ENCODE measurements around the gene MFSD12.

MFSD12 gene

GRCh38 chr19:3599776-3600187, 42.4 kb upstream of the MFSD12 start:
- Histone ChIP-seq H3K4me3 (ENCODE audit: low read depth in 1 of 5, low read length in 5 of 5) (no peak overlapping the region), H3K27me3 (ENCODE audit: control insufficient read depth in 5 of 5, insufficient read depth in 4 of 5, low read length in 5 of 5) (peaks cover 0 to 10% (median 3%) of the 10 kb centered on the region in 5 donors), H3K9ac (ENCODE audit: low read length in 5 of 5) (no peak overlapping the region), H3K36me3 (ENCODE audit: control insufficient read depth in 5 of 5, insufficient read depth in 5 of 5, low read length in 5 of 5) (peaks cover 0 to 9% (median 0%) of the 10 kb centered on the region in 5 donors), H3K27ac (ENCODE audit: low read depth, low read length) (no peak overlapping the region), H3K9me3 (ENCODE audit: control insufficient read depth in 5 of 5, low read length in 5 of 5) (no peaks in the 10 kb centered on the region), H3K4me1 (ENCODE audit: control insufficient read depth in 5 of 5, insufficient read depth in 5 of 5, low read length in 5 of 5) (peaks cover 0 to 13% (median 0%) of the 10 kb centered on the region in 5 donors)

- Histone ChIP-seq H3K36me3 (ENCODE audit: control insufficient read depth in 5 of 5, insufficient read depth in 5 of 5, low read length in 5 of 5) (peaks cover 0 to 9% (median 0%) of the 10 kb centered on the region in 5 donors), H3K4me1 (ENCODE audit: control insufficient read depth in 5 of 5, insufficient read depth in 5 of 5, low read length in 5 of 5) (no peaks in the 10 kb centered on the region), H3K9ac (ENCODE audit: low read length in 5 of 5) (no peak overlapping the region), H3K27ac (ENCODE audit: low read depth, low read length) (no peak overlapping the region), H3K4me3 (ENCODE audit: low read depth in 1 of 5, low read length in 5 of 5) (no peak overlapping the region), H3K27me3 (ENCODE audit: control insufficient read depth in 5 of 5, insufficient read depth in 4 of 5, low read length in 5 of 5) (no peaks in the 10 kb centered on the region), H3K9me3 (ENCODE audit: control insufficient read depth in 5 of 5, low read length in 5 of 5) (no peaks in the 10 kb centered on the region)
Observed at GRCh38 chr19:3595521-3596061, 38.2 kb upstream of the MFSD12 start.

- Histone ChIP-seq H3K4me3 (ENCODE audit: low read depth in 1 of 5, low read length in 5 of 5) (no peak overlapping the region), H3K9me3 (ENCODE audit: control insufficient read depth in 5 of 5, low read length in 5 of 5) (no peaks in the 10 kb centered on the region), H3K36me3 (ENCODE audit: control insufficient read depth in 5 of 5, insufficient read depth in 5 of 5, low read length in 5 of 5) (no peaks in the 10 kb centered on the region), H3K27me3 (ENCODE audit: control insufficient read depth in 5 of 5, insufficient read depth in 4 of 5, low read length in 5 of 5) (no peaks in the 10 kb centered on the region), H3K4me1 (ENCODE audit: control insufficient read depth in 5 of 5, insufficient read depth in 5 of 5, low read length in 5 of 5) (no peaks in the 10 kb centered on the region), H3K9ac (ENCODE audit: low read length in 5 of 5) (no peak overlapping the region), H3K27ac (ENCODE audit: low read depth, low read length) (no peak overlapping the region)
Observed at GRCh38 chr19:3593156-3593555, 35.8 kb upstream of the MFSD12 start.

- H3K27ac ChIP-seq (ENCODE audit: low read depth, low read length): no peak overlapping the region
Observed at GRCh38 chr19:3591876-3592613, 34.7 kb upstream of the MFSD12 start.

GRCh38 chr19:3590991-3591659, 33.7 kb upstream of the MFSD12 start:
- no peaks in the 10 kb centered on the region for H3K9me3 ChIP-seq (ENCODE audit: control insufficient read depth in 5 of 5, low read length in 5 of 5)
- H3K4me1 ChIP-seq (ENCODE audit: control insufficient read depth in 5 of 5, insufficient read depth in 5 of 5, low read length in 5 of 5): peaks cover 0 to 9% (median 0%) of the 10 kb centered on the region in 5 donors
- no peak overlapping the region for H3K4me3 ChIP-seq (ENCODE audit: low read depth in 1 of 5, low read length in 5 of 5)
- peaks cover 1 to 7% (median 3%) of the 10 kb centered on the region in 5 donors for H3K27me3 ChIP-seq (ENCODE audit: control insufficient read depth in 5 of 5, insufficient read depth in 4 of 5, low read length in 5 of 5)
- no peak overlapping the region for H3K27ac ChIP-seq (ENCODE audit: low read depth, low read length)
- no peak overlapping the region for H3K9ac ChIP-seq (ENCODE audit: low read length in 5 of 5)
- no peaks in the 10 kb centered on the region for H3K36me3 ChIP-seq (ENCODE audit: control insufficient read depth in 5 of 5, insufficient read depth in 5 of 5, low read length in 5 of 5)

More at GRCh38 chr19:3591876-3592613, 34.7 kb upstream of the MFSD12 start:
- Histone ChIP-seq H3K27me3 (ENCODE audit: control insufficient read depth in 5 of 5, insufficient read depth in 4 of 5, low read length in 5 of 5) (no peaks in the 10 kb centered on the region), H3K9me3 (ENCODE audit: control insufficient read depth in 5 of 5, low read length in 5 of 5) (no peaks in the 10 kb centered on the region), H3K4me1 (ENCODE audit: control insufficient read depth in 5 of 5, insufficient read depth in 5 of 5, low read length in 5 of 5) (no peaks in the 10 kb centered on the region), H3K36me3 (ENCODE audit: control insufficient read depth in 5 of 5, insufficient read depth in 5 of 5, low read length in 5 of 5) (no peaks in the 10 kb centered on the region), H3K9ac (ENCODE audit: low read length in 5 of 5) (no peak overlapping the region), H3K4me3 (ENCODE audit: low read depth in 1 of 5, low read length in 5 of 5) (no peak overlapping the region)

GRCh38 chr19:3589949-3590348, 32.6 kb upstream of the MFSD12 start:
- H3K36me3 ChIP-seq (ENCODE audit: control insufficient read depth in 5 of 5, insufficient read depth in 5 of 5, low read length in 5 of 5): no peaks in the 10 kb centered on the region
- H3K9me3 ChIP-seq (ENCODE audit: control insufficient read depth in 5 of 5, low read length in 5 of 5): no peaks in the 10 kb centered on the region
- H3K4me1 ChIP-seq (ENCODE audit: control insufficient read depth in 5 of 5, insufficient read depth in 5 of 5, low read length in 5 of 5): peaks cover 0 to 17% (median 7%) of the 10 kb centered on the region in 5 donors
- peaks cover 5 to 12% (median 11%) of the 10 kb centered on the region in 5 donors for H3K27me3 ChIP-seq (ENCODE audit: control insufficient read depth in 5 of 5, insufficient read depth in 4 of 5, low read length in 5 of 5)
- H3K27ac ChIP-seq (ENCODE audit: low read depth, low read length): no peak overlapping the region
- no peak overlapping the region for H3K9ac ChIP-seq (ENCODE audit: low read length in 5 of 5)
- H3K4me3 ChIP-seq (ENCODE audit: low read depth in 1 of 5, low read length in 5 of 5): no peak overlapping the region

- peaks cover 5 to 12% (median 11%) of the 10 kb centered on the region in 5 donors for H3K27me3 ChIP-seq (ENCODE audit: control insufficient read depth in 5 of 5, insufficient read depth in 4 of 5, low read length in 5 of 5)
- no peak overlapping the region for H3K9ac ChIP-seq (ENCODE audit: low read length in 5 of 5)
- no peaks in the 10 kb centered on the region for H3K36me3 ChIP-seq (ENCODE audit: control insufficient read depth in 5 of 5, insufficient read depth in 5 of 5, low read length in 5 of 5)
- H3K27ac ChIP-seq (ENCODE audit: low read depth, low read length): no peak overlapping the region
- no peak overlapping the region for H3K4me3 ChIP-seq (ENCODE audit: low read depth in 1 of 5, low read length in 5 of 5)
- no peaks in the 10 kb centered on the region for H3K9me3 ChIP-seq (ENCODE audit: control insufficient read depth in 5 of 5, low read length in 5 of 5)
- peaks cover 0 to 17% (median 7%) of the 10 kb centered on the region in 5 donors for H3K4me1 ChIP-seq (ENCODE audit: control insufficient read depth in 5 of 5, insufficient read depth in 5 of 5, low read length in 5 of 5)
Observed at GRCh38 chr19:3589439-3589838, 32.1 kb upstream of the MFSD12 start.

GRCh38 chr19:3586707-3587346, 29.4 kb upstream of the MFSD12 start:
- H3K4me1 ChIP-seq (ENCODE audit: control insufficient read depth in 5 of 5, insufficient read depth in 5 of 5, low read length in 5 of 5): peaks cover 0 to 17% (median 7%) of the 10 kb centered on the region in 5 donors
- peaks cover 5 to 12% (median 11%) of the 10 kb centered on the region in 5 donors for H3K27me3 ChIP-seq (ENCODE audit: control insufficient read depth in 5 of 5, insufficient read depth in 4 of 5, low read length in 5 of 5)
- no peak overlapping the region for H3K9ac ChIP-seq (ENCODE audit: low read length in 5 of 5)
- no peaks in the 10 kb centered on the region for H3K9me3 ChIP-seq (ENCODE audit: control insufficient read depth in 5 of 5, low read length in 5 of 5)
- no peak overlapping the region for H3K4me3 ChIP-seq (ENCODE audit: low read depth in 1 of 5, low read length in 5 of 5)
- H3K36me3 ChIP-seq (ENCODE audit: control insufficient read depth in 5 of 5, insufficient read depth in 5 of 5, low read length in 5 of 5): no peaks in the 10 kb centered on the region
- no peak overlapping the region for H3K27ac ChIP-seq (ENCODE audit: low read depth, low read length)

- Histone ChIP-seq H3K36me3 (ENCODE audit: control insufficient read depth in 5 of 5, insufficient read depth in 5 of 5, low read length in 5 of 5) (no peaks in the 10 kb centered on the region), H3K27ac (ENCODE audit: low read depth, low read length) (no peak overlapping the region), H3K9ac (ENCODE audit: low read length in 5 of 5) (peak overlapping the region in 2 of 5 donors; percentile 68 to 77), H3K9me3 (ENCODE audit: control insufficient read depth in 5 of 5, low read length in 5 of 5) (no peaks in the 10 kb centered on the region), H3K4me3 (ENCODE audit: low read depth in 1 of 5, low read length in 5 of 5) (peak overlapping the region in 3 of 5 donors; percentile 51 to 68 (median 61)), H3K4me1 (ENCODE audit: control insufficient read depth in 5 of 5, insufficient read depth in 5 of 5, low read length in 5 of 5) (peaks cover 0 to 17% (median 7%) of the 10 kb centered on the region in 5 donors), H3K27me3 (ENCODE audit: control insufficient read depth in 5 of 5, insufficient read depth in 4 of 5, low read length in 5 of 5) (peaks cover 5 to 12% (median 11%) of the 10 kb centered on the region in 5 donors)
Observed at GRCh38 chr19:3586127-3586626, 28.8 kb upstream of the MFSD12 start.
